HG03060 (cell line): ENCODE data around the gene SIVA1.

Source experiments
- ATAC-seq: cut with Tn5 transposase; IDR thresholded peaks from one replicate; pipeline ENCODE4 v1.9.1; 2021; ENCODE audit warnings: low read depth, moderate number of reproducible peaks; ENCODE audit not compliant: unreplicated experiment

SIVA1 gene

DNA sequence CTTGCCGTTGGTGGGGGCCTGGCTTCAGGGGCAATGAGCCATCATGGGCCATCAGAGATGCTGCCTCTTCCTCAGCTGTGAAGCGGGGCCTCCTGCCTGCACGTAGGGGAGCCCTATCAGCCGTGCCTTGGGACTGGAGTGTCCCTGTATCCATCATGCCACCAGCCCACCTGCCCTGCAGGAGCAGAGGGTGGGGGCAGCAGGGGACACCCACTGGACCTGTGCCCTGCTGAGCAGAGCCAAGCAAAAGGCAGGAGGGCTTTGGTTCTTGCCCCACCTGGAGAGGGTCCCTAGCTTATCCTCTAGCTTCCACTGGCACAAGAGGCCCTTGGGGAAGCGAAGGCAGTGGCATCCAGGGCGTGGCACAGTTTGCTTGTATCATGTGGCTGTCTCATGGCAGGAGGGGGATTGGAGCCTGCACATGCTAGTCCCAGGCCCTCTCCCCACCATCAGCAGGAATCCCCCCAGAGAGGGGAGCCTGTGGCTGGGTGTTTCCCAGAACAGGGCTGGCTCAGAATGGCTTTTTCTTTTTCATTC is 18.8 kb upstream of the SIVA1 start:
- ATAC-seq = no peak

DNA sequence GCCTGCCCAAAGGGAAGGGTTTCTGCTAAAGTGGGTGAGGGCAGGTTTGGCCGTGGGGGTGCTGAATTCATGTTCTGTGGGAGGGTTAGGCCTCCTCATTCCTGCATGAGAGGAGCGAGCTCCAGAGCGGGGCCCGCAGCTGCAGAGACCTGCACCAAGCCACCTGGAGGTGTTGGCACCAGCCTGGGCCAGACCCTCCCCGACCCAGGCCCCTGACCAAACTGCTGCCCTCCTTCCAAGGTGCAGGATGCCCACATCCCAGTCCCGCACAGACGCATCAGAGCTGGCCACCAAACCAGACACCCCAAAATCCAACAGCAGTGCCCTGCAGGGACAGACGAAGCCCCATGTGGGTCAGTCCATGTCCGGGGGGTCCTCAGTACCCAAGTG is 18.4 kb upstream of the SIVA1 start:
- ATAC-seq = no peak

DNA sequence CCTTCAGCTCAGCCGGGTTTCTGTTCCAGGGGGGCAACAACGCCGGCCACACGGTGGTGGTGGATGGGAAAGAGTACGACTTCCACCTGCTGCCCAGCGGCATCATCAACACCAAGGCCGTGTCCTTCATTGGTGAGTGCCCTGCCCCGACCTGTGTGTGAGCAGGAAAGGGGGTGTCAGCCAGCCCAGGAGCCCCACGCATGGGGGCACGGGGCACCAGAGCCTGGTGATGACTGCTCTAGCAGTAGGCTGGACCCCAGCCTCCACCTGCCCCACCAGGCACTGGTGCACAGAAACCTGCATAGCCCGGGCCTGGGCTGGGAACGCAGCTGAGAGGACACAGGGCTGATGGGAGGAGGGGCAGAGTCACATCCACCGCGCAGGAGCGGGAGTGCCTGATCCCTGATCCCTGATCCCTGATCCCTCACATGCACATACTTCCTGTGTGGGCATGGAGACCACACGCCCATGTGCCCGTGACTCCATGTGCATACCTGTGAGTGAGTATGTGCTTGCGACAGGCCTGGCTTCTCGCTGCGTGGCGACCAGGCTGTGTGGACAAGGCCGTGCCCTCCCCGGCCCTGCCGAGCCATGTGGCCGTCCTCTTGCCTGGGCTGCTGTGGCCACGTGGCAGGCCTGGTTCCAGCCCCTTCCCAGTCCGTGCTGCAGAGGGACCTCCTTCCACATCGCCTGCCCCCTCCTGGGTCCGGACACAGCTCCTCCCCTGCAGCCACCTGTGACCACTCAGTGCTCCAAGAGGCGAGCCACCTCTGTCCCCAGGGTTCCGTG is 17.8 kb upstream of the SIVA1 start:
- no peak for ATAC-seq

DNA sequence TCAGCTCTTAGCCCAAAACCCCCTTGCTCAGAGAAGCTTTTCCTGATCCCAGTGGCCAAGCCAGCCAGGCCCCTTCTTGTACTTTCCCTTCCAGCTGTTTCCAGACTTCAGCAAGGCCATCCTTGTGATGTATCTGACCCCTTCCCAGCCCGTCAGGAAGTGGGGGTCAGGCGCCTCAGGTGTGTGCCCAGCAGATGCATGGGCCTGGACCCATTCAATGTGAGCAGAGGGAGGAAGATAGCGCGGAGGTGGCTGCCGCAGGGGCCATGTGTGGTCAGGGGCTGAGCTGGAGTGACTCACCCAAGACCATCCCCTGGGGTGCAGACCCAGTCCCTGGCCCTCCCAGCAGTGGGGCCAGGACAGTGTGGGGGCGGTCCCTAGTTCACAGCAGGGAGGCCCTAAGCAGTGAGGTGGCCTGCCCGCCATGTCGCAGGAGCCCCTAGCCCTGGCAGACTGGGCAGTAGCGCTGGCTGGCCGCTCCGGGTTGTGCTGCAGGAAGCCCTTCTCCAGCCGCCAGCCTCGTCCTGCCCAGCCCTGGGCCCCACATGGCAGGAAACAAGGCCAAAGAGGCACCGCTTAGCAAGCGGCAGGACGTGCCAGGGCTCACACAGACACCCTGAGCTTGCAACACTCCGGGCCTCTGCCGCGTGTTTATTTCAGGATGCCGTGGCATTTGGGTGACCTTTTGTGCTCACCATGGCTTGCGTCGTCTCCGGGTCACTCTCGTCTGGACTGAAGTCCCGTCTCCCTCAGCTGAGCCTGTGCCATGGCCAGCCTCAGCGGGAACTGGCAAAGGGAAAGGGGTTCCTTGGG is 16.9 kb upstream of the SIVA1 start:
- no peak for ATAC-seq

DNA sequence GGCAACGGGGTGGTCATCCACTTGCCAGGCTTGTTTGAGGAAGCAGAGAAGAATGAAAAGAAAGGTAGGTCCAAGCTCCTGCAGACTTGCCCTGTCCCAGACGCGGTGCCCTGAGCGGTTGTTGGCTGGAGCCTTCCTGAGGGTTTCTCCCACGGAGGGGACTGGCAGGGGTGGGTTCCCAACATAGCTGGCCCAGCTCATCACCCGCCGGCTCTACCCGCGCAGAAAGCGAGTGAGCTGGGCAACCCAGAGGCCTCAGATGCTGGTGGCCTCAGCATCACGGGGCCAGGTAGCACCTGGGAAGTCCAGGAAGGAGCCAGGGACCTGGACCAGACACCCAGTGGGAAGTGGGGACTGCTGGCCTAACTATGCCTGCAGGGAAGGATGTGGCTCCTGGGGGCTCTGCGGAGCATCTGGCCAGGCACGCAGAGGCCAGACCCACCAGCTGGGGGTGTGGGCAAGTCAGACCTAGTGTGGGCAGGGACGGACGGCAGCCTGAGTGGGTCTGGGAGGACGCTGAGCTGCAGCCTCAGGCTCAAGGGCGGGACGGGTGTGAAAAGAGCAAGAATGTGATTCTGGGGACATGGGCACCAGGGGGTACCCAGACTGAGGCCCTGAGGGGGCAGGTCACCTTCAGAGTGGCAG is 14.4 kb upstream of the SIVA1 start:
- ATAC-seq = no peak

DNA sequence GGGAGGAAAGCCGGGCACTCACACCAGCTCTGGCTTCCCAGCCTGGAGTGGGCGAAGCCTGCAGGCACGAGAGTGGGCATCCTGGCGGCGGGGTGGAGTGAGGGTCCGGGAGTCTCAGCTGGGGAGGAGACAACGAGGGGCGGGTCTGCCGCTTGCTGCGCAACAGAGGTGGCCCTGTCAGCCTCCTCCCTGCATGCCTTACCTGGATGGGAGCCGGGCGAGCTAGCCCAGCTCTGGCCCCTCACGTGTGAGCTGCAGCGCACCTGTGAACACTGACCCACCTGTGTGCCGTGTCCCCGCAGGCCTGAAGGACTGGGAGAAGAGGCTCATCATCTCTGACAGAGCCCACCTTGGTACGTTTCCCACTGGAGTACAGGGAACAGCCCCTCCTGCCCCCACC is 13.9 kb upstream of the SIVA1 start:
- no peak for ATAC-seq

DNA sequence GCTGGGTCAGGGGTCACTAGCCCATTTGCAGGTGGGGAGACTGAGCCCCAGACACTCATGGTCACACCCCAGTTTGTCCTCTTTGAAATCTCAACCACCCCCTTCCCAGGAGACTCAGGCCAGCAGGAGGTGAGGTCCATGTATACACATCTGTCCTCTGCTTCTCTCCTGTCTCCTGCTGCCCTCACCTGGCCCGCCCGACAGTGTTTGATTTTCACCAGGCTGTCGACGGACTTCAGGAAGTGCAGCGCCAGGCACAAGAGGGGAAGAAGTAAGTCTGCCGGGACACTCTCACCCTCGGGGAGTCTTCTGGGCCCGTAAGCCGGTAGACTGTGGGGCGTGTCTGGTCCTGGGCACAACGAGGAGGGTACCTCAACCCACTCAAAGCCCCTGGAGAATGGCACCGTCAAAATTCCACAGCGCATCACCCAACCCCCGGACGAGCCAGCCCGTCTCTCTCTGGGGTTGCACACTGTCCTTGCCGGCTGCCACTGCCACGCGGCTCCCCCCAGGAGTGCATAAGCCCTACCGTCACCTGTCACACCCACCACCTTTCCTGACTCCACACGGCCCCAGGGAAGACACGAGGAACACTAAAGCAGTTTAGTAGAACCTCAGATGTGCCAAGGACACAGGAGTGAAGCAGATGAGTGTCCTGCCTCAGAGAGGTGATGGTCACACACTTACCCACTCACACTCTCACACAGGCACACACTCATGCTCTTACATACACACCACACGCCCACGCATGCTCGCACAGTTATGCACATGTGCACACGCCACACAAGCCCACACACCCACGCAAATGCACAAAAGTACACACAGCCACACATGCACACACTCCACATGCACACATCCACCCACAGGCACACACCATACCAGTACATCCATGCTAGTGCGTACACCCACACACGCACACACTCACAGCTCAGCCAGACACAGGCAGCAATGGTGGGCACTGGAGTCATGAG is 13.1 kb upstream of the SIVA1 start:
- no peak for ATAC-seq

DNA sequence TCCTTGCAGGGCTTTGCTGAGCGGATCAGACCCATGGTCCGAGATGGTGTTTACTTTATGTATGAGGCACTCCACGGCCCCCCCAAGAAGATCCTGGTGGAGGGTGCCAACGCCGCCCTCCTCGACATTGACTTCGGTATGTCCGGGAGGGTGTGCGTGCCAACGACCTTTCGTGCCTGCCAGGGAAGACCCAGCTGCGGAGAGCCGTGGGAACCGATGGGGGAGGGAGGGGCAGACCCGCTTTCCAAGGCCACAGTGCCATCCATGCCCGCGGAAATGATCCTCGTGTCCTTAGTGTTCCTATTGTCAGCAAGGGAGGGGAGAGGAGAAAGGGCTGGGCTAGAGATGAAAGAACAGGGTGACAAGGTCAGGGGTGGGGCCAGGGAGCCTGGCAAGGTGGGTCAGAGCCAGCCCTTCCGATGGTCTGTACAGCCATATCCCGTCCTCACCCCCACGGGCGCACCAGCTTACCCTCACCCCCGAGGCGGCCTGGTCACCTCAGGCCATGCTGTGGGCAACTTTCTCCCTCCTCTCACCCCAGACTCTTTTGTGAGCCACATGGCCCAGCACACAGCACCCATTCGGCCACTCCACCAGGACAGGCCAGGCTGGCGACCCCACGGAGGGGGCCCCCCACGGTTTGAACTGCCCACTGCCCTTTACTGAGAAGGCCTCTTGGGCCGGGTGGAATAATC is 11.7 kb upstream of the SIVA1 start:
- ATAC-seq = no peak

DNA sequence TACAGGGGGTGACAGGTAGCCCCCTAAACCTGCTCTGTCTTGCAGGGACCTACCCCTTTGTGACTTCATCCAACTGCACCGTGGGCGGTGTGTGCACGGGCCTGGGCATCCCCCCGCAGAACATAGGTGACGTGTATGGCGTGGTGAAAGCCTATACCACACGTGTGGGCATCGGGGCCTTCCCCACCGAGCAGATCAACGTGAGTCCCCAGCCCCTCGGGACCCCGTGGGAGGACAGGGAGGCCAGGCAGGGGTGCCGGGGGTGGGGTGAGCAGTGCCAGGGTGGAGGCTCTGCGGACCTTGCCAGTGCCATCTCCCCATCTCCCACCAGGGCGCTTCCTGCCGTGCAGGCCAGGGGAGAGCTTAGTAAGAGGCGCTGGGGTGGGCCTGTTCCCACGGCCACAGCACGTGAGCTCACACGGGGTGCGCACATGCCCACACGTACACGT is 11.1 kb upstream of the SIVA1 start:
- ATAC-seq = no peak

DNA sequence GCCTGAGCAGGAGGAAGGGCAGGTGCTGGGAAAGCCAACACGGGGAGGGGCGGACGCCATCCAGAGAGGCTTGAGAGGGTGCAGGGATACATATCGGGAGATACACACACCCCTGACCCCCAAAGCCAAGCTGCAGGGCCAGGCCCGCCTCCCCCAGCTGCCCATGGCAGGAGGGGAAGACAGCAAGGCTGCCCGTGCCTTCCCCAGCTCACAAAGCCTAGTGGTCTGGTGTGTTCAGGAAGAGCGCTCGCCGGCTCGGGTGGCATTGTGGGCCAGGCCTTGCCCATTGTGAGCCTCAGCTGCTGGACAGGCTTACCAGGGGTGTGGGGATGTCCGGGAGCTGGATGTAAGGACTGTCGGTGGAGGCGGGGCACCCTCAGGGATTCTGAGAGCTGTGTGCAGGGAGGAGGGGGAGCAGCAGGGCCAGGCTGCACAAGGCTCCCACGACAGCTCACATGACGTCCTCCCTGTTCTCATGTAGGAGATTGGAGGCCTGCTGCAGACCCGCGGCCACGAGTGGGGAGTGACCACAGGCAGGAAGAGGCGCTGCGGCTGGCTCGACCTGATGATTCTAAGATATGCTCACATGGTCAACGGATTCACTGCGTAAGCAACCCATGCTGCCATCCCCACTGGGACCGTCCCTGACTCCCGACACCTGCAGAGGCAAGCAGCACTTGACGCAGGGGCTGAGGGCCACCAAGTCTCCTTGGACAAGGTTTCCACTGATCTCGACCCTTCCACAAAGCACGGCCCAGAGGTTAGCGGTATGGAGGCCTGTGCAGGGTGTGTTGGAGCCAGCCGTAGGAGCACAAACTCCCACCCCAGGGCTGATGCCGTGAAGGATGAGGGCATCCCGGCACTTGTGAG is 10.1 kb upstream of the SIVA1 start:
- no peak for ATAC-seq

DNA sequence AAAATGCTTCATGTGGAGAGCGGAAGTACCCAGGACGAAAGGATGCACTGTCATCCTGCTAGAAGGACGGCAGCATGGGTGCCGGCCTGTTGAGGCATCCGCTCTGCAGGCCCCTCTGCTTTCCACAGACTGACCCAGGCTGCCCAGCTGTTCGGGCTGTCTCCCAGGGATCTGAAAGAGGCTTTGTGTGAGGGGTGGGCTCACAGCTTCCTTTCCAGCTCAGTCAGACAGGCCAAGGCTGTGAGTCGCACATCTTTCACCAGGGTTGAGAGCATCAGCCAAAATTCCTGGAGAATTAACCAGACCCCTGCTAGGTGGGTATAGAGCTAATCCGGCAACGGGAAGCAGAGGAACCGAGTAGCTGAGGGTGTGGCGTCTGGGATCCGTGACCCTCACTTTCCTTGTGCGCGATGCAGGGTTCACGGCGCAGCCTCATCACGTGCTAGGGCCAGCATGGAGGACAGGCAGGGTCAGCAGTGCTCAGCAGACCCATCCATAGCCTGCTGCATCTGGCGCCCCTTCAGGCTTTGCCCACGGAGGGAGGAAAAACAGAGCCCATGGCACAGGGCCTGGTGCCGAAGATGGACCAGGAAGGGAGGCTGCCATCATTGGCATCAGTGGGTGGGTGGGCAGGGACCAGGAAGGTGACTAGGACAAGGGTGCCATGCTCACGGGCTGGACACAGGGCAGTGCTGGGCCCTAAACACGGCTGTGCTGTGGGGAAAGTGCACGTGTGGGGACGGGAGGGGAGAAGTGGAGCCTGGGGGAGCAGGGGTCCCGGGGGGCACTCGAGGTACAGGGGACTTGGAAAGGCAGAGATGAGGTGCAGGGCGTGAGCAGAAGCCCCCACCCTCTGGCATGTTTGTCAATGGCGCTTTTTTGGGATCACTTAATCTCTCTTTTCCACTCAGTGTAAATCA is 9.2 kb upstream of the SIVA1 start:
- no peak for ATAC-seq

DNA sequence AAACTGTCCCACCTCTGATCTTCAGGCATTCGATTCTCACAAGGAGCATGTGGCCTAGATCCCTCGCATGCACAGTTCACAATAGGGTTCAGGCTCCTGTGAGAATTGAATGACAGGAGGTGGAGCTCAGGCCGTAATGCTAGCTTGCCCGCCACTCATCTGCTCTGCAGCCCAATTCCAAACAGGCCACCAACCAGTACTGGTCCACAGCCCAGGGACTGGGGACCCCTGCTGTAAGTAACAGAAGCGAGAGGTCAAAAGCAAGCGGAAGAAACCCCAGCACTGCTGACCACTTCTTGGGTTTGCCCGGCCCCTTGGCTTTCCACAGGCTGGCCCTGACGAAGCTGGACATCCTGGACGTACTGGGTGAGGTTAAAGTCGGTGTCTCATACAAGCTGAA is 8.5 kb upstream of the SIVA1 start:
- no peak for ATAC-seq

DNA sequence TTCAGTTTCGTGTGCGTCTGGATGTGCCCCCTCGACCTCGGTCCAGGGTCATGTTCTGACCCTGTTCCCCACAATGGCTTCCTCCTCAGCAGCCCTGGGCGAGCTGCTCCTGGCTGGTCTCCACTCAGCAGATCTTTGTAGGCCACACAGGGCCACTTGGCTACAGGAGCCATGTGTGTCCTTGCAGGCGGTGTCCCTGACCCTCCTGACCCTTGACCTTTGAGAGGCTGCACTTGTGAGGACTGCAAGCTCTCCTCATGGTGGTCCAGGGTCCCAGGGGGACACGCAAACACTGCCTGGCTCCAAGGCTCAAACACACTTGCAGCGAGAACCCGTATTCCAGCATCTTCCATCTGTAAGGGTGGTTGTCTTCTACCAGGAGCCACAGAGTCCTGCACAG is 7.5 kb upstream of the SIVA1 start:
- no peak for ATAC-seq

DNA sequence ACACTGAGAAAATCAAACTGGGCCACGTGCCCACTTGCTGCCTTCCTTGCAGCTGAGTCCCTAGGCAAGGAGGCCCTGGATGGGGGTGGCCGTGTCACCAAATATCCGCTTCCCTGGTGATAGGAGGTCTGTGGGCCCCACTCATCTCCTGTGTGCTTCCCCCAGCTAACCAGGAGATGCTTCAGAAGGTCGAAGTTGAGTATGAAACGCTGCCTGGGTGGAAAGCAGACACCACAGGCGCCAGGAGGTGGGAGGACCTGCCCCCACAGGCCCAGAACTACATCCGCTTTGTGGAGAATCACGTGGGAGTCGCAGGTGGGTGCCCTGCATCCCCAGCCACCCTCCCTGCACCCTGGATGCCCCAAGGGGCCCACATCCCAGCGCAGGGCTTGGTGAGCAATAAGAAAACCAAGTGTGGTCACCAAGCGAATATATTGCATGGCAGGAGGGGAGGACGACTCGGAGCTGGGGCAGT is 6.8 kb upstream of the SIVA1 start:
- ATAC-seq = no peak

DNA sequence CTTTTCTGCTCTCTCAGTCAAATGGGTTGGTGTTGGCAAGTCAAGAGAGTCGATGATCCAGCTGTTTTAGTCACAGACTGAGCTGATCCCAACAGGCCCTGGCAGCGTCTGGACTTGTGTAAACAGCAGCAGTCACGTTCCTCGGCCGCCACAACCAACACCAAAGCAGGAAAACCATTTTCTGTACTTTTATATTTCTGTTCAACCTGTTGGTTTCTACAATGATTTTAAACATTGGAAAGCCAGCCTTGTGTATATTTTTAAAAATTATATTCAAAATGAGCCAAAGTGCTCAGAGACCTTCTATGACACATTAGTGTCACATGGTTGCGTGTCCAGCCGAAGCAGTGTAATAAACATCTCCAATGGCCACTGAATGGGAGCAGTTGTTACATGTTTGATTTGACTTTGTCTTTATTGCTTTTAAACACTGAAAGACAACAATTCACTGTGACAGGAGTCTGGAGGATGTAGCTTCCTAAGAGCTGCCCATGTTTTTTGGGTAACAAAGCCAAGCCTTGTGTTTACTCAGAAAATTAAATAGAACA is 5.9 kb upstream of the SIVA1 start:
- ATAC-seq = no peak

DNA sequence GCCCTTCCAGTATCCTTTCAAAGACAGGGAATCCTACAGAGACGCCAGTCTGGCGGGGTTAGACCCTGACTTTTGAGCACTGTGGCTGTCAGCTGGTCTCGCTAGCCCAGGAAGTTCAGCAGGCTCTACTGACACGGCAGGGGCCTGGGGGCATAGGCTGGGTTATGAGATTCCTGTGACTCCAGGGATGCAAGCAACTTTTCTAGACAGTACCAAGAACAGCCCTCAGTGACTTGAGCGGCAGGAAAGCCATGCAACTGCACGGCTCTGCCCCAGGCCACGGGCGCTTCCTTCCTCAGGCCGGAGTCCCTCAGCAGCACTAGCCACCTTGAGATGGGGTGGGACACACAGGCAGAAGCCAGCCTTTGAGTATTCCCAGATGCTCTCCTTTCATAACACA is 5.1 kb upstream of the SIVA1 start:
- ATAC-seq = no peak

DNA sequence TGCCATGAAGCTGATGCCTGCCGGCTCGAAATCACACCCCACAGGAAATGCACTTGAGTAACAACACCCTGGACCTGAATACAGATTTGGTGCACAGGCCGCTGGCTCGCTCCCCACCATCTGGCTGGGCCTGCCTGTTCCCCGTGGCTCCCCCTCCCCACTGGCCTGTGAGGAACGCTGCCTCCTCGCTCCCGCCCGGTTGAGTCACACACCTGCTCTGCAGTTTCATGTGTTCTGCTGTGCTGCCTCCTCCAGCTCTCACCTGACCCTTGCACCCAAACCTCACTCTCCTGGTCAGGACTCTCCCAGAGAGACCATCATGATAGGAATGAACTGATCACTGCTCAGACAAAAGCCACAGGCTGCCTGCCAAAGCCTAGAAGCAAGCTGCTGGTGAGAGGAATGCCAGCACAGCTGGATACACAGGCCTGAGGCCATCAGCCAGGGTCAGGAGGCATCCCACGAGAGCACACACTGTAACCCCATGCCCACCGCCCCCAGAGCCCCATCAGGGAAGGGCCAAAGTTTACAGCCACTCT is 3.8 kb upstream of the SIVA1 start:
- ATAC-seq = no peak
